OCI-LY3 (cell line): Measurements from ENCODE around the gene STPG1.

ENCODE experiments used
- EZH2phosphoT487 ChIP-seq: fragments of 200-600 bp; shearing (Covaris generic); IDR thresholded peaks from 2 replicates; pipeline ENCODE4 v1.6.1; 2018; ENCODE audit warnings: antibody characterized with exemption, mixed run types, low read depth
- TF ChIP-seq, protein P1 (sequence below): fragments of 200-600, 300-600 bp; sonication (generic); IDR thresholded peaks from 2 replicates; pipeline ENCODE4 v1.5.1; 2014; ENCODE audit warnings: antibody characterized with exemption, low read length, low read depth

- TF ChIP-seq, protein P1, sequence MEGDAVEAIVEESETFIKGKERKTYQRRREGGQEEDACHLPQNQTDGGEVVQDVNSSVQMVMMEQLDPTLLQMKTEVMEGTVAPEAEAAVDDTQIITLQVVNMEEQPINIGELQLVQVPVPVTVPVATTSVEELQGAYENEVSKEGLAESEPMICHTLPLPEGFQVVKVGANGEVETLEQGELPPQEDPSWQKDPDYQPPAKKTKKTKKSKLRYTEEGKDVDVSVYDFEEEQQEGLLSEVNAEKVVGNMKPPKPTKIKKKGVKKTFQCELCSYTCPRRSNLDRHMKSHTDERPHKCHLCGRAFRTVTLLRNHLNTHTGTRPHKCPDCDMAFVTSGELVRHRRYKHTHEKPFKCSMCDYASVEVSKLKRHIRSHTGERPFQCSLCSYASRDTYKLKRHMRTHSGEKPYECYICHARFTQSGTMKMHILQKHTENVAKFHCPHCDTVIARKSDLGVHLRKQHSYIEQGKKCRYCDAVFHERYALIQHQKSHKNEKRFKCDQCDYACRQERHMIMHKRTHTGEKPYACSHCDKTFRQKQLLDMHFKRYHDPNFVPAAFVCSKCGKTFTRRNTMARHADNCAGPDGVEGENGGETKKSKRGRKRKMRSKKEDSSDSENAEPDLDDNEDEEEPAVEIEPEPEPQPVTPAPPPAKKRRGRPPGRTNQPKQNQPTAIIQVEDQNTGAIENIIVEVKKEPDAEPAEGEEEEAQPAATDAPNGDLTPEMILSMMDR, result no peak
- no peak for TF ChIP-seq EZH2phosphoT487
These were observed 36.7 kb upstream of the STPG1 start for GRCh38 chr1:24450316-24450715.
